Measurements from ENCODE around the gene EML6. TPM values are rescaled to one million over a fixed set of nuclear protein-coding genes. Genes with fewer than 3 reads are reported as not detected.

EML6 gene
- total RNA-seq, 1 experiment from 2014 or later = 1.5 TPM

DNA sequence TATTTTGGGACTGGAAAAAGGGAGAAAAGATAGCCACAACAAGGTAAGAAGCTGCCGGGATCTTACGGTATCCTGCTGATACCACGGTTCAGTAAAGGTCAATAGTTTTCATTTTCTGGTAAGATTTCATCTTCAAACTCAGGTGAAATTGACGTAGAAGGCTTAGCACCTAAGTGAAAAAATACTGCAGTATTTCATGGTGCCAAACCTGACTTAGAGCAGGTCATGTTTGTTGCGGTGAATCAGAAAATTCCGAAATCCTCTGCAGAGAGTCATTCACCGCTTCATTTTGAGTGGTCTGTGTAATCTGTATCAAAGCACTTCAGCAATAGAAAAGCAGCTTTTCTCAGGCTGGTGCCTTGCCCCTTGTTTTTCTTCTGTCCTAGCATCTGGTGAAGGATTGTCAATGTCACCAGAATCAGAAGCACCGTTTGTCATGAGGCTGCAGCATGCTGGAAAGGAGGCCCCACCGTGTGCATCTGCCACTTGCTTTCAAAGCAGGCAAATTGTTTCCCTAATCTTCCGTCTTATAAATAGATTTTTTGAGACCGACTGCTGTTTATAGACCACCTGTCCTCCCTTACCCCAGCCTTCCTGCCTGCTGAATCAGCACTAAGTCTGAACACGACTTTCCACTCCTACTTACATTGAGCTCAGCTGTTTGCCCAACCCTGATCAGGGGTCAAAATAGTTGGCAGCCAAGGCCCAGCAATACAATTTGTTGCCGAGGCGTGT, 156.3 kb downstream of the EML6 start:
- no peak overlapping the region for H4K5ac ChIP-seq (ENCODE audit: insufficient read length, low read depth, low read length)
- H3K18ac ChIP-seq (ENCODE audit: insufficient read length, low read depth, low read length) = no peak overlapping the region
- no peak overlapping the region for H3K9ac ChIP-seq (ENCODE audit: extremely low read depth, insufficient read length, low read length)
- H3K56ac ChIP-seq (ENCODE audit: insufficient read length, low read depth, low read length) = no peak overlapping the region
- no peak overlapping the region for H3K4me2 ChIP-seq (ENCODE audit: insufficient read depth, insufficient read length, low read length)
- TF ChIP-seq, protein P1, sequence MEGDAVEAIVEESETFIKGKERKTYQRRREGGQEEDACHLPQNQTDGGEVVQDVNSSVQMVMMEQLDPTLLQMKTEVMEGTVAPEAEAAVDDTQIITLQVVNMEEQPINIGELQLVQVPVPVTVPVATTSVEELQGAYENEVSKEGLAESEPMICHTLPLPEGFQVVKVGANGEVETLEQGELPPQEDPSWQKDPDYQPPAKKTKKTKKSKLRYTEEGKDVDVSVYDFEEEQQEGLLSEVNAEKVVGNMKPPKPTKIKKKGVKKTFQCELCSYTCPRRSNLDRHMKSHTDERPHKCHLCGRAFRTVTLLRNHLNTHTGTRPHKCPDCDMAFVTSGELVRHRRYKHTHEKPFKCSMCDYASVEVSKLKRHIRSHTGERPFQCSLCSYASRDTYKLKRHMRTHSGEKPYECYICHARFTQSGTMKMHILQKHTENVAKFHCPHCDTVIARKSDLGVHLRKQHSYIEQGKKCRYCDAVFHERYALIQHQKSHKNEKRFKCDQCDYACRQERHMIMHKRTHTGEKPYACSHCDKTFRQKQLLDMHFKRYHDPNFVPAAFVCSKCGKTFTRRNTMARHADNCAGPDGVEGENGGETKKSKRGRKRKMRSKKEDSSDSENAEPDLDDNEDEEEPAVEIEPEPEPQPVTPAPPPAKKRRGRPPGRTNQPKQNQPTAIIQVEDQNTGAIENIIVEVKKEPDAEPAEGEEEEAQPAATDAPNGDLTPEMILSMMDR (conservative IDR thresholded peaks at IDR 0.05) = no peak
- no peak overlapping the region for H4K8ac ChIP-seq (replicated peaks; ENCODE audit: insufficient read length, low read depth, low read length)
- H2AK5ac ChIP-seq (ENCODE audit: insufficient read length, low read length) = no peak overlapping the region
- H3T11ph ChIP-seq (ENCODE audit: low read length) = no peak overlapping the region
- H3K14ac ChIP-seq (ENCODE audit: insufficient read depth, low read length) = no peak overlapping the region
- no peaks in the 10 kb centered on the region for H3K79me2 ChIP-seq (ENCODE audit: insufficient read depth, low read length)
- no peak overlapping the region for H2BK20ac ChIP-seq (ENCODE audit: low read depth, low read length, poor library complexity, severe bottlenecking)
- Mint-ChIP-seq H3K27me3 (ENCODE audit: low read depth) (no peaks in the 10 kb centered on the region), H3K4me3 (no peak overlapping the region), H3K4me1 (no peaks in the 10 kb centered on the region), H3K36me3 (ENCODE audit: insufficient read depth in 1 of 3, low read depth in 3 of 3) (no peaks in the 10 kb centered on the region), H3K9me3 (no peaks in the 10 kb centered on the region), H3K27ac (no peak overlapping the region; a peak in 1 of 7 replicates)
- no peak overlapping the region for H2BK12ac ChIP-seq (ENCODE audit: insufficient read length, low read depth, low read length)
- H4K91ac ChIP-seq (ENCODE audit: insufficient read length, low read depth, low read length) = no peak overlapping the region
- H3K27me3 ChIP-seq (ENCODE audit: insufficient read depth, low read length) = no peaks in the 10 kb centered on the region
- H3K79me1 ChIP-seq (ENCODE audit: insufficient read depth, low read depth, low read length, poor library complexity, severe bottlenecking) = no peaks in the 10 kb centered on the region
- H3K23me2 ChIP-seq (ENCODE audit: insufficient read length, low read depth, low read length, poor library complexity, severe bottlenecking) = no peaks in the 10 kb centered on the region
- no peak overlapping the region for H3K4ac ChIP-seq (ENCODE audit: low read depth, low read length)
- no peak overlapping the region for H3K23ac ChIP-seq (ENCODE audit: insufficient read length, low read depth, low read length)
- no peaks in the 10 kb centered on the region for H3K4me1 ChIP-seq (ENCODE audit: insufficient read depth, low read length)
- no peak overlapping the region for H3K27ac ChIP-seq (ENCODE audit: insufficient read length, low read depth, low read length)
- no peak overlapping the region for H2AFZ ChIP-seq (ENCODE audit: low read length)
- DNase-seq = no peak
- WGBS (ENCODE audit: extremely low coverage, insufficient read length, low lambda C conversion rate) = no CpG with 5 or more reads among the region's 14 CpGs
- H2BK5ac ChIP-seq (ENCODE audit: insufficient read length, low read length) = no peak overlapping the region
- no peaks in the 10 kb centered on the region for H4K20me1 ChIP-seq (ENCODE audit: control insufficient read depth, insufficient read depth, insufficient read length)
- H3K9me3 ChIP-seq (ENCODE audit: control insufficient read depth, low read depth, low read length) = no peaks in the 10 kb centered on the region
- H2BK15ac ChIP-seq (ENCODE audit: low read depth, low read length) = no peak overlapping the region
- H2BK120ac ChIP-seq (ENCODE audit: low read depth, low read length, poor library complexity, severe bottlenecking) = no peak overlapping the region
